NCI-H187 (cell line): ENCODE measurements around the gene PLPPR5.
"Not testable (repeated sequence)": the region's sequence is repeated elsewhere in the genome, so short reads cannot be mapped to it uniquely, and the experiment has no call there.

Source experiments
- DNase-seq, 2 experiments: peaks; one replicate each; lab custom pipeline; 2025; lab: John Stamatoyannopoulos, UW

The PLPPR5 gene, protein sequence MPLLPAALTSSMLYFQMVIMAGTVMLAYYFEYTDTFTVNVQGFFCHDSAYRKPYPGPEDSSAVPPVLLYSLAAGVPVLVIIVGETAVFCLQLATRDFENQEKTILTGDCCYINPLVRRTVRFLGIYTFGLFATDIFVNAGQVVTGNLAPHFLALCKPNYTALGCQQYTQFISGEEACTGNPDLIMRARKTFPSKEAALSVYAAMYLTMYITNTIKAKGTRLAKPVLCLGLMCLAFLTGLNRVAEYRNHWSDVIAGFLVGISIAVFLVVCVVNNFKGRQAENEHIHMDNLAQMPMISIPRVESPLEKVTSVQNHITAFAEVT

DNA sequence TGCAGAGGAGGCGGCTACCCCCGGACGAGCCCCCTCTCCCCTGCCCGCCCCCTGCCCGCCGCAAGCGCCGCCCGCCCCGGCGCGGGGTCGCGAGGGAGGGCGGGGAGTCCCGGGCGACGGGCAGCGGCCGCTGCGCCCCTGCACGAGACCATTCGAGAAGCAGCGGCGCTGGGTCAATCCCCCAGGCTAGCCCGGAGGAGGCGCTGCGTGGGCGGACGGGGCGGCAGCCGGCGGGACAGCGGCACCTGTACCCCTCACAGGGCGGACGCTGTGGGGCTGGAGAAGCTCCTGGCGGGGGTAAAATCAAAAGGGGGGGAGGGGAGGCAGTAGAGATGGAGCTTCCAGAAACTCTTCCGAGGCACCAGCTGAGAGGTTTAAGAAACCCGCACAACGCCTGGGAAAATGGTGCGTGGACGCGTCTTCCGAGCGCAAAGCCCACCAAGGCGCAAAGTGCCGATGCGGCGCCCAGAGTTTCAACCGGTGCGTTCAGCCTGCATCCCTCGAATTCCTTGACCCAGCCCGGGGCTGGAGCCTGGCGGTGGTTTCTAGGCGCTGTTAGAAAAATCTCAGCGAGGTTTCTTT is at the start of gene PLPPR5:
PLPPR5 (minus strand) TSS at position 1 of the 582 bp plus-strand sequence. CDS start 190 bp downstream, outside the sequence.
- DNase-seq, result no peak

DNA sequence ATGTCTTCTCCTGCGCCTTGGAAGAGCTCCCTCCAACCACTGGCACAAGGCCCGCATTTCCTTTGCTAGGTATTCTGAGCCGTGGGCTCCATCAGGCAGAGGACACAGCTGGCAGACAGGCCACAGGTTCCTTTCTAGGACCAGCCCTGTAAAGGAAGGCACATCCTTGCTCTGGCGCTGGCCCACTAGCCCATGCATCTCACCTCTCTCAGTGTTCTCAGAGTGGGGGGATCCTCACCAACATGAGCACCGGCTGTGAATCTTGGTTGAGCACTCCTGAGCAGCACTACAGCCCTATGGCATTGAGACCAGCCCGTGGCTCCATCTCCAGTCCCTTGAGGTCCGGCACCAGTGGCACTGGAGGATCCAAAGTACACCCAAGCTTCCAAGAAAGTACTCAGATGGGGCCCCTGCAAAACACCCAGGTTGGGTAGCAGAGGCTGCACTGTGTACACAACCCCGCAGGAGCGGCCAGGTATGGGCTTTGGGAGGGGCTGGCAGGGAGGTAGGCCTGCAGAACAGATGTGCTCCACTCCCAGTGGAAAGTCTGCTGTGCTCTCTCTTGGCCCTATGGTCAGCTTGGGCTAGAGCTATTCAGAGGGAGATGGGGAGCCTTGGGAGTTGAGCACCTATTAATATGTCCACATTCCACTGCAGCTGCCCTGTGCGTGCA is 47.1 kb upstream of the PLPPR5 start:
- DNase-seq, result no peak

- no peak for DNase-seq
These were observed 45.1 kb upstream of the PLPPR5 start for GRCh38 chr1:99049745-99050144.

GRCh38 chr1:99036746-99037145 is 32.1 kb upstream of the PLPPR5 start:
- DNase-seq, result not testable (repeated sequence)

- DNase-seq, result no peak
These were observed 13.7 kb upstream of the PLPPR5 start for GRCh38 chr1:99018313-99018712.

DNA sequence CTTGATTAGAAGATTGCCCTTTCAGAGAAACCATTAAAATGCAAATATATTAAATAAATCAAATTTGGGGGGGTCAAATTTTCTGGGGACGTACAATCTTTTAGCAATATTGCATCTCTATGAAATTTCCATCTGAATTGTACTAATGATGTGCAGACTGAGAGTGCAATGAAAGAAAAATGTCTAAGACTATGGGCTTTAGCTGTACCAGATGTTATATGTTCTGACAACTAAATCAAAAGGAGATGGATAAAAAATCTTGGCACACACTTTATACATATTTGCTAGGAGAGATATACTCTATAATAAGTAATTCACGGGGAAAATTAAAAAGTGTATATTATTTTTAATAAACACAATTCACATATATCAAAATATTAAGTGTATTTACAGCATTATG is 13.0 kb upstream of the PLPPR5 start:
- no peak for DNase-seq

GRCh38 chr1:99010679-99011078 is 6.0 kb upstream of the PLPPR5 start:
- DNase-seq, result no peak

DNA sequence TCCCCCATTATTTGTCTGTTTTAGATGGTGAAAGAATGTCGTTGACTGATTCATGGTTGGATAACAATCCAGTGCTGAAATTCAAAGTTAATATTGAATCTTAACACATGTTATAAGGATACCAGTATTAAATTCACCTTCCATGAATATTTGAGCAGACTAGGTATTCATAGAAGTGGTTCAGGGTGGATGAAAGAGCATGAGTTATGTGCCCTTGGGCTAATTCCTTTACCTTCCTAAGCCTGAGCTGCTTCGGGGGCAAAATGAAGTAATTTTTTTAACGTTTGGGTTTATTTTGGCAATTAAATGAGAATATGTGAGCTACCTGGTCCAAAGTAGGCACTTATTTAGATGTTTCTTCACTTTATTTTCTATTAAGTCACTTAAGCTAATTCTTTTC is 2.7 kb upstream of the PLPPR5 start:
- DNase-seq, result no peak

GRCh38 chr1:99005537-99005942 is 879 bp upstream of the PLPPR5 start:
- DNase-seq, result no peak

- no peak for DNase-seq
These were observed 304 bp downstream of the PLPPR5 start for GRCh38 chr1:99004254-99004860.

- DNase-seq, result no peak
These were observed 944 bp downstream of the PLPPR5 start for GRCh38 chr1:99003581-99004253.

DNA sequence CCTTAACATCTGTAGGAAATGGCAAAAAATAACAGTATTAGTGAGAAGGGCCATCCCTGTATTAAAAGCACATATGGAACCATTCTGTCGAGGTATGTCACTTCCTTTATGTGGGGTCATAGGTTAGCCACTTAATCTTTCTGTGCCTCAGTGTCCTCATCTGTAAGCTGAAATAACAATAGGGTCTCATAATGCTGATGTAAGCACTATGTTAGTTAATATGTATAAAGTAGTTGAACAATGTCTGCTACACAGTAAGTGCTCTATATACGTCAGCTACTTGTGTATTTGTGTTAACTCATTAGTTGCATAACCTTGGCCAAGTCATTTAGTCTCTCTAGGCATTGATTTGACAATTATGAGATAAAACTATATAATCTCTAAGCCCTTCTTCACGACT is 11.8 kb downstream of the PLPPR5 start:
- no peak for DNase-seq

DNA sequence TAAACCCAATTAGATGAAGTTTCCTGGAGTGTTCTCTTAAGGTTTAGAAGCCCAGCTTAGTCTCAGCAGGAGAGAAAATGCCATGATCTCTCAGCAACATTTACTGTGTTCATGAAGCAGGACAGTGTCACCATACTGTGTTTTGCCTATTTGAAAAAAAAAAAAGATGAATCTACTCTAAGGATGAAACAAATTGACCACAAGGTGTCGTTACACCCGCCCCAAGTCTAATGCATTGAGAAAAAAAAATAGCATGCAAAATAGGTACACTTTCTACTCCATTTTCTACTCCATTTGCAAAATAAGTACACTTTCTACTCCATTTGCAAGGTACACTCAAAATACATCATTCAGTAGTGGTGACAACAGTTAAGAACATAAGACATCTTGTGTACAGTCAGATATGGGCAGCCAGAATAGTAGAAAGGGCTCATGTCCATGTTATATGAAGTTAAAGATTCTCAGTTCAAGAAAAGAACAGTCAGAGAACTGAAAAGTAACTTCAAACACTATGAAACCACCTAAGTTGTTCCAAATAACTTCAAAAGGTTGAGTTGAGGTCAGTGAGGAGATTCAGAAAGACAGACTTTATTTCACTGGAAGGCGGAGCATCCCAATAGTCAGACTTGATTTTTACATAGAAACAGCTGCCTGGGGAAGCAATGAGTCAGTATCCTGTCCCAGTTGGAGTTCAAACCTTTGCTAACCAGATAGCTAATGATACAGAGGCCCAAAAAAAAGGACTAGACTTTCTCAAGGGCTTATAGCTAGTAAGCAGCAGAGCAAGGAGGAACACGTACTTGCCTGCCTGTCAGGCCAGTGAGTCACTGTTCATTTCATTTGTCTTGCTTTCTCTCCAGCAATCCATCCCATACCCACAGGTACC is 13.3 kb downstream of the PLPPR5 start:
- DNase-seq, result no peak

GRCh38 chr1:98989556-98989907 is 15.1 kb downstream of the PLPPR5 start:
- no peak for DNase-seq

GRCh38 chr1:98988904-98989555 is 15.6 kb downstream of the PLPPR5 start:
- no peak for DNase-seq

DNA sequence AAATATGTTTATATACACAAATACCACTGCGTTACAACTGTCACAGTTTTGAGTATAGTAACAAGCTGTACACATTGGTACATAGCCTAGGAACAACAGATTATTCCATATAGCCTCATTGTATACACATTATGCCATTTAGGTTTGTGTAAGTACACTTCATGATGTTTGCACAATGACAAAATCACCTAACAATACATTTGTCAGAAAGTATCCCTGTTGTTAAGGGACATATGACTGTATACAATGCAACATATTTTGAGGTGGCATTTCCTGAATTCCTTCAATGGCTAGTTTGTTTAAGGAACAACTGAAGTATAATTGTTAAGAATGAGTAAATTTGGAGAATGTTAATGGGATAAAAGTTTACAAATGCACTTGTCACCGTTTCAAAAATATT is 19.0 kb downstream of the PLPPR5 start:
- no peak for DNase-seq

DNA sequence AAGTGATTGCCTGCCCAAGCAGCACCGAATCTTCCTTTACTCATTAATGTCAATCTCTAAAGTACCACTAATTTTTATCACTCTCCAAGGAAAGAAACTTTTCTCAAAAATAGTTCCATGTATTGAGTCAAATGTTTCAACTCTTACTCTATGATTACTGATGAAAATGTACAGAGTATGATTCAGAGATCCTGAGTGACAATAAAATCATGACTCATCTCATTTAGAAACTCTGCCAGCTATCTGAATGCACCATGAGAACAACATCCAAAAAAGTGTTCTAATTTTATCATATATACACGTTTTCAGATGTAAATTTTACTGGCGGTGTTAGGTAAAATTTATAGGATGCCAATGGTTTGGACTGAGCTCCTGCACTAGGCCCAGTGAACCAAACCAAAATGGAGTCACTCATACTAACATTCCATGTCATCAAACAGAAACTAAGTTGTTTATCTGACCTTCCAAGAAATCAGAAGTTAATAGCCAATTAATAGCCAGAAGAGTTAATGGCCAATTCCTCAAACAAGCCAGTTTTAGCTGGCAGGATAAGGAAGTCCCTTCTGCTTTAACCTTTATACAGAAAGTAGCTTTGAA is 22.6 kb downstream of the PLPPR5 start:
- no peak for DNase-seq

GRCh38 chr1:98979463-98979862 is 25.2 kb downstream of the PLPPR5 start:
- DNase-seq, result no peak

- no peak for DNase-seq
These were observed 28.9 kb downstream of the PLPPR5 start for GRCh38 chr1:98975810-98976209.

GRCh38 chr1:98975113-98975512 is 29.5 kb downstream of the PLPPR5 start:
- DNase-seq, result no peak
